Kidney epithelial cell (primary cell): Measurements from ENCODE around the gene MAN1C1. TPM values are rescaled to one million over a fixed set of nuclear protein-coding genes. Genes with fewer than 3 reads are reported as not detected.
"Not testable (repeated sequence)": the region's sequence is repeated elsewhere in the genome, so short reads cannot be mapped to it uniquely, and the experiment has no call there.

Experiments
- DNase-seq: peaks from one replicate; pipeline ENCODE4 v3.0.0-alpha.2; 2010; ENCODE audit warnings: low read depth
- H3K27me3 ChIP-seq: 2 replicates; pipeline ENCODE4 v1.6.0; 2011; ENCODE audit warnings: low read length; ENCODE audit not compliant: control insufficient read depth, insufficient read depth
- H3K36me3 ChIP-seq: 2 replicates; pipeline ENCODE4 v1.5.1; 2011; ENCODE audit warnings: low read length; ENCODE audit not compliant: control insufficient read depth, insufficient read depth
- H3K4me3 ChIP-seq: 2 replicates; pipeline ENCODE4 v1.5.1; 2011; ENCODE audit warnings: low read depth, mild to moderate bottlenecking, control low read depth, low read length
- CTCF ChIP-seq: IDR thresholded peaks from 2 replicates; pipeline ENCODE4 v1.5.1; 2011; ENCODE audit warnings: mild to moderate bottlenecking, moderate library complexity, low read length, control low read depth, inconsistent platforms; ENCODE audit not compliant: insufficient read depth, poor library complexity, severe bottlenecking
- total RNA-seq: library from RNA; depleted of rRNA; stranded (reverse); fragments of >200 nt; gene quantifications from 2 replicates; pipeline ENCODE4 v1.2.3, GENCODE V29; 2015

MAN1C1 gene
- total RNA-seq, 1 donor from 2014 or later = 1.4 TPM

GRCh38 chr1:25691211-25691610 is 74.6 kb downstream of the MAN1C1 start:
- no peak for DNase-seq
- Histone ChIP-seq H3K4me3 (no peak overlapping the region), H3K27me3 (peaks cover 5% of the 10 kb centered on the region), H3K36me3 (no peaks in the 10 kb centered on the region)
- no peak for TF ChIP-seq CTCF

GRCh38 chr1:25692560-25692959 is 76.0 kb downstream of the MAN1C1 start:
- TF ChIP-seq CTCF = peak; percentile 41
- no peak overlapping the region for H3K4me3 ChIP-seq
- no peak for DNase-seq
- H3K27me3 ChIP-seq = peaks cover 5% of the 10 kb centered on the region
- H3K36me3 ChIP-seq = no peaks in the 10 kb centered on the region

- Histone ChIP-seq H3K4me3 (no peak overlapping the region), H3K36me3 (no peaks in the 10 kb centered on the region), H3K27me3 (no peaks in the 10 kb centered on the region)
- no peak for TF ChIP-seq CTCF
- DNase-seq = no peak
Observed at GRCh38 chr1:25694167-25695007, 77.8 kb downstream of the MAN1C1 start.

GRCh38 chr1:25695090-25695770 is 78.6 kb downstream of the MAN1C1 start:
- TF ChIP-seq CTCF = peak; percentile 24
- Histone ChIP-seq H3K36me3 (no peaks in the 10 kb centered on the region), H3K4me3 (no peak overlapping the region), H3K27me3 (no peaks in the 10 kb centered on the region)
- DNase-seq = peak; percentile 71

GRCh38 chr1:25695771-25696311 is 79.2 kb downstream of the MAN1C1 start:
- Histone ChIP-seq H3K36me3 (no peaks in the 10 kb centered on the region), H3K27me3 (no peaks in the 10 kb centered on the region), H3K4me3 (no peak overlapping the region)
- DNase-seq = peak; percentile 52
- TF ChIP-seq CTCF = no peak

- not testable (repeated sequence) for H3K36me3 ChIP-seq, DNase-seq, H3K4me3 ChIP-seq, H3K27me3 ChIP-seq
Observed at GRCh38 chr1:25696643-25697042, 80.1 kb downstream of the MAN1C1 start.
